CD4-positive, alpha-beta T cell treated with Interleukin-15 for 4 hours (primary cell): Measurements from ENCODE around the gene SIGLEC6.

ENCODE experiments used
- DNase-seq: peaks from one replicate; pipeline ENCODE4 v3.0.0-alpha.2; 2020; ENCODE audit warnings: low spot score

Gene SIGLEC6

GRCh38 chr19:51548891-51549305 is 17.4 kb upstream of the SIGLEC6 start:
- DNase-seq = no peak

DNA sequence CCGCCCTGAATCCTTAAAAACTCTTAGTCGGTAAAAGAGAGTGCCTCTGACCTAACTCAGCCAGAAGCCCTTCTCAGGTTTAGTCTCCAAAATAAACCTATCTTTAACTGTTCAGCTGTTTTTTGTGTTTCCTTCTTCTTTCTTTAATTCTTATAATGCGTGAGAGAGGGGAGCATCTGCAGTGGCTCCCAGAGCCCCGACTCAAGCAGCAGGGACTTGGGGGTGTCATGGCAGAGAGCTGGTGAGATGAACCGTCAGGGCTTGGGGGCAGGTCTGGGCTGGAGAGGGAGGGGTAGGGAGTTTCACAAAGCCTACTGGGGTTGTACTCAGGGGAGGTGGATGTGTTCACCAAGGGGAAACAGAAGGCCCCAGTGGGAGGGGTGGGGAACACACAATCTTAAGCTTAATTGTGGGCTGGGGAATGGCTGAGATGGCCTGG is 16.8 kb upstream of the SIGLEC6 start:
- DNase-seq = no peak

GRCh38 chr19:51547397-51548212 is 16.1 kb upstream of the SIGLEC6 start:
- DNase-seq = no peak

DNA sequence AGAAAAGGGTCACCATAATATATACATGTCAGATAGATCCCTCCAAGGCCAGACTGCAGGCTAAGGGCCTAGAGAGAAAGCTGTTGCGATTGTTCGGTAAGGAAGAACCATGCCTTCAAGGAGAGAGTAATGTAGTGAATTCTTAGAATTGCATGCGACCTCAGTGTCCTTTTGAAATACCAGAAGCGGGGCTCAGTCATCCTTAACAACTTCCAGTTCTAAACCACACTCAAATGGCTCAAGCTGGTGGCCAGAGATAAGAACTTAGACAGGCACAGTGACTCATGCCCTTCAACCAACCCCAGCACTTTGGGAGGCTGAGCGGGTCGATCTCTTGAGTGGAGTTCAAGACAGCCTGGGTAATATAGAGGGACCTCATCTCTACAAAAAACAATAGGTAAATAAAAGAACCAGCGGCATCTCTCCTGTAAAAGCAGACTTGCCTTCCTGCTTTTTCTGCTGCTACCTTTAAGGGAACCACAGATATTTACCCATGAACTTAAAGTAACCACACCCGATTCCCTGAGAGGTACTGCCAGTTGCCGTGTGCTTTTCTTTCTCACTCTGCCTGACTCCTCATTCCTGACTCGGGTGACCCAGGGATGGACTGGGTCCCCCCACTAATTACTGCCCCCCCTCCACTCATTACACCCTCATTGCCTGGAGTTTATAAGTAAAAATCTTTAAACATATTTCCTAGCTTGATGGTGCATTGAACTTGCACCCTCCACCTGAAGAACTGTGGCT is 15.4 kb upstream of the SIGLEC6 start:
- DNase-seq = no peak

- DNase-seq = no peak
Observed at GRCh38 chr19:51546107-51546649, 14.7 kb upstream of the SIGLEC6 start.

DNA sequence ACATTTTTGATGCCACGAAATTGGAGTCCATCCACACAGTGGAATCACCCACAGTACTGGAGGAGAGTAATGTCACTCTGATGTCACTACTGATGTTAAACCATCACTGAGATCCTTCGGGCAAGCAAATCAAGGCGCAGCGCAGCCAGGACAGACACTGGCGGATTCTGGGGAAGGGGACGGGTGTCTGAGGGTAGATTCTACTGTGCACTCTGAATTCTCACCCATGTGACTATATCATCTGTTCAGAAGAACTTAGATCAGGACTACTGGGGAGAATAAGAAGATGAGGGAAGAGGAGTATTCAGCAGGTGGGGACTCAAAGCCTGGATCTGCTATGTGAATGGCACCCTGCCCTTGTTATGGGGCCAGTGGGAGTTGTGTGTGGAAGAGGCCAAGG is 12.6 kb upstream of the SIGLEC6 start:
- DNase-seq = no peak

DNA sequence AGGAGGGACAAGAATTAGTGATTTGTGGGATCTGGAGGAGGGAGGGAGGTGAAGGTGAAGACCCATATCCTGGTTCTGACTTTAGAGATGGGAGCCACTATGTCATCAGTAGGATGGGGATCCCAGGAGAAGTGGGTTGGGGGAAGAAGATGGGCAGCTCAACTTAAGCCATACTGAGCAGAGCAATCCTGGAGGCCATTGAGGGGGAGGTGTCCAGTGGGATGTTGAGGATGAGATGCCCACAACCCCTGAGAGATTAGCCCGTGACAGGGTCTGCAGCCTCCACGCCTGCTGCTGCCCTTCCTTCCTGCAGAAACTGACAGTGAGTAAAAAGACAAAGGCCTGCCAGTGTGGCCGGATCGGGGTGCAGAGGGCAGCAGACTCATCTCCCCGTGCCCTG is 11.2 kb upstream of the SIGLEC6 start:
- DNase-seq = no peak

DNA sequence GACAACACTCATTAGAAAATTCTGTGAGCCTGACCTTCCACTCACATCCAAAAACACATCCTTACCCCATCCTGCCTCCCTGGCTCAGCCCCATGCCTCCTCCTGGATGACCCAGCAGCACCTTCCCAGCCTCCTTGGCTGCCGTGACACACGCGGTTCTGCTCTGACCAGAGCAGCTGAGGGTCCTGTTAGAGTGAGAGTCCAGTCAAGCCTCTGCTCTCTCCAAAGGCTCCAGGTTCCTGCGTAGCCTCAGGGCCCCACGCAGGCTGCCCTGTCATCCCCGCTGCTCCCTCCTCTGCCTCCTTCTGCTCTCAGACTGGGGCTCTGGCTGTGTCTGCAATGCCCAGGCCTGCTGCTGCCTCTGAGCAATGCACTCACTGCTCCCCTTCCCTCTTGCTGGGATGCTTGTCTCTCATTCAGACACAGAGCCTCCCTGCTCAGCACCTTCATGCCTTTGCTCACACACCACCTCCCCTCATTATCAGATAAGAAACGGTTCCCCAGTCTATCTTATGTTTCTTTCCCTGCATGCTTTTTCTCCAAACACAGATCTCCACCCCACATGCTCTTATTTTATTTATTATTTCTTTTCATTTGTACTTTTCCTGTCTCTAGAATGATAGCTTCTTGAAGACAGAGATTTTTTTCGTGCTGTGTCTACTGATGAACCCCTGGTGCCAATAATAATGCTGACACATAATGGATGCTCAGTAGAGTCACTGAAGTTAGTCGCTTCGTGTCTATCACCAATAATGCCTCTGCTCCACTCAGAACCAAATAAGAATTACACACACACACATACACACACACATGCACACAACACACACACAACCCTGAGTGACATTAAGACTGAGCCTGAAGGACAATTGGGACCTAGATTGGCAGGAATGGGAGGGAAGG is 10.2 kb upstream of the SIGLEC6 start:
- no peak for DNase-seq

DNA sequence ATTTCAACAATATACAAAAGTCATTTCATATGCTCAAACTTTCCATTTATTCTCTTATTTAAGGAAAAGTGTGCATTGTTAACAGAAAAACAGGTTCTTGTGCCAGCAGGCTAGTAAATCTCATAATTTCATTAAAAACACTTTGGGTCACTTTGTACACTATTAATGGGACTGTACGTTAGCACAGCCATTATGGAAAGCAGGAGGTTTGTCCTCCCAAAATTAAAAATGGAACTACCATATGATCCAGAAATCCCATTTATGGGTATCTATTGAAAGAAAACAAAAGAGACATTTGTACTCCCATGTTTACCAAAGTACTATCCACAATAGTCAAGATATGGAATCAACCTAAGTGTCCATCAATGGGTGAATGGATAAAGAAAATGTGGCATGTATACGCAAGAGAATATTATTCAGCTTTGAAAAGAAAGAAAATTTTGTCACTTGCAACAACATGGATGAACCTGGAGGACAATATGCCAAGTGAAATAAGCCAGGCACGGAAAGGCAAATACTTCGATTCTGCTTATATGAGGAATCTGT is 8.4 kb upstream of the SIGLEC6 start:
- DNase-seq = no peak

DNA sequence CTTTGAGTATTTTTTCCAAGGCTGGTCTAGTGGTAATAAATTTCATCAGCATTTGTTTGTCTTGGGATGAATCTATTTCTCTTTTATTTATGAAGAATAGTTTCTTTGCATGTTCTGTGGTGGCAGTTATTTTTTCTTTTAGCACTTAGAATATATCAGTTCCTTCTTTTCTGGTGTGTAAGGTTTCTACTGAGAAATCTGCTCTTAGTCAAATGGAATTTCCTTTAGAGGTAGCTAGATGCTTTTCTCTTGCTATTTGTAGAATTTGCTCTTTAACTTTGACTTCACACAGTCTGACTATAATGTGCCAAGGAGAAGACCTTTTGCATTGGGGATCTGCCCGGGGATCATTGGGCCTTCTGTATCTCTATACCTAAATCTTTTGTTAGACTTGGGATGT is 4.1 kb upstream of the SIGLEC6 start:
- DNase-seq = no peak

- DNase-seq = no peak
Observed at GRCh38 chr19:51530616-51531015, 854 bp downstream of the SIGLEC6 start.

GRCh38 chr19:51529301-51529700 is 2.2 kb downstream of the SIGLEC6 start:
- DNase-seq = no peak

GRCh38 chr19:51525651-51526050 is 5.8 kb downstream of the SIGLEC6 start:
- no peak for DNase-seq

- DNase-seq = no peak
Observed at GRCh38 chr19:51524666-51525264, 6.7 kb downstream of the SIGLEC6 start.

GRCh38 chr19:51521781-51522180 is 9.7 kb downstream of the SIGLEC6 start:
- DNase-seq = no peak

- DNase-seq = no peak
Observed at GRCh38 chr19:51521357-51521756, 10.1 kb downstream of the SIGLEC6 start.

GRCh38 chr19:51520728-51521127 is 10.7 kb downstream of the SIGLEC6 start:
- no peak for DNase-seq

DNA sequence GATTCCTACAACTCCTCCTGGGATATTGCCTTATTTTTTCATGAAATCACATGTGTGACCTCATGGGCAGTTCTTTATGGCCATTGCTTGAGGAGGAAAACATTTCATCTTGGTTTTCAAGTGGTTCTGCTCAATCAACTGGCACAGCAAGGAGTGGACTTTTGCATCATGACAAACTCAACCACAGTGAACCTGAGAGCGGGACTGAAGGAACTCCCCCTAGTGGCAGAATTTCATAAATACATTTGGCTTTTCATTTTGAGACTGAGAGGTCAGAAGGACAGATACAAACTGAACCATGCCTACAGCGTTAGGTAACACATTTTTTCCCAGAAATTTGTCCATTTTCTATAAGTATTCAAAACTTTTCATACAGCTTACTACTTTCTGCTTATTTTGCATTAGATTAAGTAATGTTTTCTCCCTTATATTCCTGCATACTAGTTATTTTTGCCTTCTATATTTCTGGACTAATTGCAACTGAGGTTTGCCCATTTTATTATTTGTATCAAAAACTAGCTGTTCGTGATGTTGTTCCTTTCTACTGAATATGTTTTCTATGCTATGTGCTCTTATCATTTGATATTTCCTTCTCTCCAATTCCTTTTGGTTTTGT is 16.5 kb downstream of the SIGLEC6 start:
- DNase-seq = peak; percentile 58

DNA sequence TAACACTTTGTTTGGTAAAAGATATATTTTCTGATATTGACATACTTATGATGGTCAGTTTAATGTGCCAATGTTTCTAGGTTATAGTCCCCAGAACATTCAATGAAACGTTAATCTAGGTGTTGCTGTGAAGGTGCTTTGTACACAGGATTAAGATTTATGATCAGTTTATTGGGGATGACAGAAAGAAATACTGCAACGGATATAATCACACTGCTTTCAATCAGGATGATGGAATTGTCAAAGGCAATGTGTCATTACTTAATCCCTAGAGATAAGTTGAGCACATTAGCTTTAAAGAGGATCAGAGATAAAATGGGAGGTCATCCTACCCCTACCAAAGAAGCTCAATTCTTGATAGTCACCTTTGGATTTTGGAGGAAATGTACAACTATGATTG is 17.5 kb downstream of the SIGLEC6 start:
- DNase-seq = no peak

- no peak for DNase-seq
Observed at GRCh38 chr19:51511353-51511752, 20.1 kb downstream of the SIGLEC6 start.
